WTC11 (cell line): Measurements from ENCODE around the gene MAML3. TPM values are rescaled to one million over a fixed set of nuclear protein-coding genes. Genes with fewer than 3 reads are reported as not detected.

Experiments
- ATAC-seq: fragments of 200-7000 bp; cut with Tn5 transposase; 2 replicates; pipeline ENCODE4 v1.10.0; 2021; ENCODE audit warnings: mild to moderate bottlenecking, moderate library complexity
- CTCF ChIA-PET: fragments of 300-600 bp; sonication (Branson Sonifier 250); formaldehyde crosslinking; loops from one replicate; lab custom pipeline; 2021; ENCODE audit warnings: antibody characterized with exemption; lab: Charles Lee
- POLR2A ChIA-PET: fragments of 350-600 bp; sonication (Branson Sonifier 250); formaldehyde crosslinking; loops from one replicate; lab custom pipeline; 2021; ENCODE audit warnings: antibody characterized with exemption; lab: Charles Lee
- DNase-seq: peaks from one replicate; pipeline ENCODE4 v3.0.0; 2021; ENCODE audit warnings: low spot score
- H3K27ac Mint-ChIP-seq: 2 replicates; pipeline ENCODE4 v1.8.0; 2021; ENCODE audit warnings: mixed read lengths
- H3K27me3 Mint-ChIP-seq: 2 replicates; pipeline ENCODE4 v1.8.0; 2021; ENCODE audit warnings: low read depth, mild to moderate bottlenecking, moderate library complexity, mixed read lengths
- H3K36me3 Mint-ChIP-seq: 2 replicates; pipeline ENCODE4 v1.8.0; 2021; ENCODE audit warnings: mixed read lengths
- H3K4me1 Mint-ChIP-seq: 2 replicates; pipeline ENCODE4 v1.8.0; 2022; ENCODE audit warnings: mixed read lengths
- H3K4me3 Mint-ChIP-seq: 2 replicates; pipeline ENCODE4 v1.8.0; 2021; ENCODE audit warnings: mild to moderate bottlenecking, moderate library complexity, mixed read lengths
- H3K9me3 Mint-ChIP-seq: 2 replicates; pipeline ENCODE4 v1.8.0; 2021; ENCODE audit warnings: mixed read lengths
- AFF4 ChIP-seq: sonication (generic); formaldehyde crosslinking; IDR thresholded peaks from 2 replicates; pipeline ENCODE4 v1.8.1; 2023; ENCODE audit warnings: mild to moderate bottlenecking, missing genetic modification reagents, borderline replicate concordance
- ATF1 ChIP-seq: sonication (generic); formaldehyde crosslinking; IDR thresholded peaks from 2 replicates; pipeline ENCODE4 v1.8.1; 2023; ENCODE audit warnings: mild to moderate bottlenecking, moderate library complexity, missing genetic modification reagents
- ATF2 ChIP-seq: sonication (generic); formaldehyde crosslinking; IDR thresholded peaks from 2 replicates; pipeline ENCODE4 v1.8.1; 2022; ENCODE audit warnings: low read depth, missing genetic modification reagents, borderline replicate concordance
- ATF6 ChIP-seq: sonication (generic); formaldehyde crosslinking; IDR thresholded peaks from 2 replicates; pipeline ENCODE4 v1.8.1; 2023; ENCODE audit warnings: mild to moderate bottlenecking, missing genetic modification reagents
- FOXJ3 ChIP-seq: sonication (generic); formaldehyde crosslinking; IDR thresholded peaks from 2 replicates; pipeline ENCODE4 v1.9.0; 2021; ENCODE audit warnings: missing genetic modification reagents, mild to moderate bottlenecking, borderline replicate concordance
- FOXP4 ChIP-seq: sonication (generic); formaldehyde crosslinking; IDR thresholded peaks from 2 replicates; pipeline ENCODE4 v1.8.0; 2022; ENCODE audit warnings: mild to moderate bottlenecking, missing genetic modification reagents
- GABPB1 ChIP-seq: sonication (generic); formaldehyde crosslinking; IDR thresholded peaks from 2 replicates; pipeline ENCODE4 v1.8.1; 2023; ENCODE audit warnings: mild to moderate bottlenecking, missing genetic modification reagents
- HMGXB4 ChIP-seq: sonication (generic); formaldehyde crosslinking; IDR thresholded peaks from 2 replicates; pipeline ENCODE4 v1.8.1; 2023; ENCODE audit warnings: mild to moderate bottlenecking, moderate library complexity, missing genetic modification reagents
- IRF2 ChIP-seq: sonication (generic); formaldehyde crosslinking; IDR thresholded peaks from 2 replicates; pipeline ENCODE4 v1.8.0; 2022; ENCODE audit warnings: low read depth, missing genetic modification reagents, borderline replicate concordance
- JUN ChIP-seq: sonication (generic); formaldehyde crosslinking; IDR thresholded peaks from 2 replicates; pipeline ENCODE4 v1.8.0; 2023; ENCODE audit warnings: mild to moderate bottlenecking, missing genetic modification reagents
- OVOL2 ChIP-seq: fragments of 250-450 bp; sonication (Bioruptor Pico); IDR thresholded peaks from 2 replicates; pipeline ENCODE4 v1.9.0; 2021; ENCODE audit warnings: mild to moderate bottlenecking, borderline replicate concordance
- PRRX2 ChIP-seq: fragments of 250-450 bp; sonication (Bioruptor Pico); IDR thresholded peaks from 2 replicates; pipeline ENCODE4 v1.8.0; 2021; ENCODE audit warnings: mild to moderate bottlenecking
- RELA ChIP-seq: sonication (generic); formaldehyde crosslinking; IDR thresholded peaks from 2 replicates; pipeline ENCODE4 v1.8.1; 2022; ENCODE audit warnings: missing genetic modification reagents, mild to moderate bottlenecking, borderline replicate concordance
- SOX15 ChIP-seq: fragments of 250-450 bp; sonication (Bioruptor Pico); IDR thresholded peaks from 2 replicates; pipeline ENCODE4 v1.9.0; 2021; ENCODE audit warnings: mild to moderate bottlenecking
- ZNF232 ChIP-seq: sonication (generic); formaldehyde crosslinking; IDR thresholded peaks from 2 replicates; pipeline ENCODE4 v1.8.0; 2022; ENCODE audit warnings: mild to moderate bottlenecking, missing genetic modification reagents
- ZNF317 ChIP-seq: sonication (generic); formaldehyde crosslinking; IDR thresholded peaks from 2 replicates; pipeline ENCODE4 v1.8.1; 2023; ENCODE audit warnings: low read depth, mild to moderate bottlenecking, moderate library complexity, missing genetic modification reagents, borderline replicate concordance
- ZNF671 ChIP-seq: fragments of 250-450 bp; sonication (Bioruptor Pico); IDR thresholded peaks from 2 replicates; pipeline ENCODE4 v1.8.0; 2021; ENCODE audit warnings: mild to moderate bottlenecking
- total RNA-seq: library from RNA; stranded (reverse); gene quantifications from 3 replicates; pipeline ENCODE4 v1.2.3, GENCODE V29; 2021

MAML3 gene
- total RNA-seq, 1 experiment from 2014 or later = 7.4 TPM

GRCh38 chr4:140061659-140062289 is 92.2 kb downstream of the MAML3 start:
- Mint-ChIP-seq H3K36me3 (no peaks in the 10 kb centered on the region), H3K4me3 (no peak overlapping the region), H3K27ac (no peak overlapping the region), H3K4me1 (peaks cover 18% of the 10 kb centered on the region), H3K9me3 (no peaks in the 10 kb centered on the region; the same call in 1 of the 2 replicates), H3K27me3 (no peaks in the 10 kb centered on the region)
- ChIA-PET CTCF (no interaction called here), POLR2A (no interaction called here)
- DNase-seq = no peak
- TF ChIP-seq IRF2 (no peak), ZNF232 (CRISPR knock-in tag) (no peak), JUN (no peak), GABPB1 (no peak), HMGXB4 (CRISPR knock-in tag) (no peak), ZNF317 (no peak), ATF2 (CRISPR knock-in tag) (no peak), AFF4 (CRISPR knock-in tag) (no peak), SOX15 (no peak), FOXP4 (no peak), OVOL2 (CRISPR knock-in tag) (no peak), ATF6 (CRISPR knock-in tag) (no peak), ATF1 (CRISPR knock-in tag) (no peak), ZNF671 (CRISPR knock-in tag) (no peak), RELA (CRISPR knock-in tag) (no peak), FOXJ3 (CRISPR knock-in tag) (no peak), PRRX2 (no peak)
- ATAC-seq = no peak
